HFF-Myc (cell line): ENCODE results near the gene PTCH1.

Source experiments
- DNase-seq: peaks from one replicate; pipeline ENCODE4 v3.0.0-alpha.2; 2011; ENCODE audit warnings: low read depth; ENCODE audit errors: extremely low read depth
- H3K4me3 ChIP-seq: replicated peaks from 2 replicates; pipeline ENCODE4 v1.5.1; 2011; ENCODE audit warnings: low read depth, mild to moderate bottlenecking, control low read depth, low read length
- CTCF ChIP-seq: IDR thresholded peaks from 2 replicates; pipeline ENCODE4 v1.5.1; 2012; ENCODE audit warnings: mild to moderate bottlenecking, low read depth, low read length, control low read depth; ENCODE audit errors: missing control alignments

The PTCH1 gene

GRCh38 chr9:95484225-95484624 is 32.5 kb downstream of the PTCH1 start:
- no peak for TF ChIP-seq CTCF
- no peak for DNase-seq
- no peak overlapping the region for H3K4me3 ChIP-seq

- DNase-seq: no peak
- no peak overlapping the region for H3K4me3 ChIP-seq
- TF ChIP-seq CTCF: no peak
Measured at GRCh38 chr9:95483431-95483830, 33.3 kb downstream of the PTCH1 start.

- DNase-seq: no peak
- no peak overlapping the region for H3K4me3 ChIP-seq
- TF ChIP-seq CTCF: no peak
Measured at GRCh38 chr9:95482621-95483020, 34.1 kb downstream of the PTCH1 start.

- no peak for TF ChIP-seq CTCF
- DNase-seq: no peak
- no peak overlapping the region for H3K4me3 ChIP-seq
Measured at GRCh38 chr9:95481000-95481399, 35.8 kb downstream of the PTCH1 start.

GRCh38 chr9:95480346-95480745 is 36.4 kb downstream of the PTCH1 start:
- no peak for TF ChIP-seq CTCF
- DNase-seq: no peak

GRCh38 chr9:95479330-95479729 is 37.4 kb downstream of the PTCH1 start:
- H3K4me3 ChIP-seq: no peak overlapping the region
- TF ChIP-seq CTCF: no peak
- DNase-seq: no peak

More at GRCh38 chr9:95480346-95480745, 36.4 kb downstream of the PTCH1 start:
- no peak overlapping the region for H3K4me3 ChIP-seq

- no peak for DNase-seq
- TF ChIP-seq CTCF: no peak
- no peak overlapping the region for H3K4me3 ChIP-seq
Measured at GRCh38 chr9:95478335-95478734, 38.4 kb downstream of the PTCH1 start.
